Coronary artery (tissue), 2 donors: ENCODE results near the gene SPAG16.

Experiments used
- DNase-seq: peaks from one replicate; pipeline ENCODE4 v3.0.0-alpha.2; 2017; ENCODE audit warnings: low spot score
- H3K27ac ChIP-seq, 2 donors: fragments of 200-600 bp; sonication (generic); one replicate each; pipeline ENCODE4 v1.5.1; 2016 to 2019
- H3K4me3 ChIP-seq: fragments of 200-600 bp; sonication (generic); 2 replicates; pipeline ENCODE4 v1.5.1; 2016; ENCODE audit warnings: mild to moderate bottlenecking, moderate library complexity
- TF ChIP-seq, protein P1 (sequence below): fragments of 200-600 bp; sonication (generic); IDR thresholded peaks from one replicate; pipeline ENCODE4 v1.5.1; 2019; ENCODE audit warnings: antibody characterized with exemption

Gene SPAG16

DNA sequence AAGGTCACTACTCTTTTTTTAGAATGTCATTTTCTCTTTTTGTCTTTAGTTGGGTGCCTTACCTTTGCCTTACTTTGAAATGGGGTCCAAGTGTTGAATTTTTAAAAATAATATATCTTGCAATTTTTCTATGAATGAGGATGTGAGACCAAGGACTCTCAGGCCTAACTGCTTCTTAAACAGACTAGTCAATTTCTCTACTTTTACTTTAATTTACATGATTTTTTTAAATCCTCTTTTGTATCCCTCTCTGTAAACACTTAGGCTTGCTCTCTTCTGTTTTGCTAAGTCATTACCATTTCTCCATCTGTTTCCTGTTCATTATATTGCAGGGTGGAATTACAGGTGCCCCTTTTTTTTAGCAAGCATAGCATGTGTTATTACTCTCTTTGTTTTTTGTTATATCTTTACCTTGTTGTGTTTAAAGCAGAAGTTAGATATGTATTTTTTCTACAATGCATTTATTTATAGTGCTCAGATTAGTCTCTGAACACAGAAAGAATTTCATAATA, 261.8 kb downstream of the SPAG16 start:
- TF ChIP-seq, protein P1, sequence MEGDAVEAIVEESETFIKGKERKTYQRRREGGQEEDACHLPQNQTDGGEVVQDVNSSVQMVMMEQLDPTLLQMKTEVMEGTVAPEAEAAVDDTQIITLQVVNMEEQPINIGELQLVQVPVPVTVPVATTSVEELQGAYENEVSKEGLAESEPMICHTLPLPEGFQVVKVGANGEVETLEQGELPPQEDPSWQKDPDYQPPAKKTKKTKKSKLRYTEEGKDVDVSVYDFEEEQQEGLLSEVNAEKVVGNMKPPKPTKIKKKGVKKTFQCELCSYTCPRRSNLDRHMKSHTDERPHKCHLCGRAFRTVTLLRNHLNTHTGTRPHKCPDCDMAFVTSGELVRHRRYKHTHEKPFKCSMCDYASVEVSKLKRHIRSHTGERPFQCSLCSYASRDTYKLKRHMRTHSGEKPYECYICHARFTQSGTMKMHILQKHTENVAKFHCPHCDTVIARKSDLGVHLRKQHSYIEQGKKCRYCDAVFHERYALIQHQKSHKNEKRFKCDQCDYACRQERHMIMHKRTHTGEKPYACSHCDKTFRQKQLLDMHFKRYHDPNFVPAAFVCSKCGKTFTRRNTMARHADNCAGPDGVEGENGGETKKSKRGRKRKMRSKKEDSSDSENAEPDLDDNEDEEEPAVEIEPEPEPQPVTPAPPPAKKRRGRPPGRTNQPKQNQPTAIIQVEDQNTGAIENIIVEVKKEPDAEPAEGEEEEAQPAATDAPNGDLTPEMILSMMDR: no peak
- H3K27ac ChIP-seq: no peak overlapping the region
- no peak overlapping the region for H3K4me3 ChIP-seq
- DNase-seq: no peak

DNA sequence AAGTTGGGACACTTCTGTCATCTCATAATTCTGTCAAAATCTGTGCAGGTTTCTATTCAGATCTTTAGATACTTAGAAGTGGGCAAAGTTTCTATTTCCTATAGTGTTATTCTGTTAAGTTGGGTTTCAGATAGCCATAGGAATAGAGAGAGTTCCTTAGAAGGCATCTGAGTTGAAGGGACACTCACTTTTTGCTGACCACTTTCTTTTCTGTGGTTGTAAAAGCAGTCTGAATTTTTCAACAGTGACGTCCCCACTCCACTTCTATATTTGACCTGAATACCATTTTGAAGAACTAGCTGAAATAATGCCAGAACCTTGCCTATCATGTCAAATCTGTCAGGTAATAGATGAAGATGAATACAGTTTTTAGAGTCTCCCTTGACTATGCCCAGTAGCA, 267.3 kb downstream of the SPAG16 start:
- TF ChIP-seq, protein P1: no peak
- no peak overlapping the region for H3K27ac ChIP-seq
- H3K4me3 ChIP-seq: no peak overlapping the region
- no peak for DNase-seq

DNA sequence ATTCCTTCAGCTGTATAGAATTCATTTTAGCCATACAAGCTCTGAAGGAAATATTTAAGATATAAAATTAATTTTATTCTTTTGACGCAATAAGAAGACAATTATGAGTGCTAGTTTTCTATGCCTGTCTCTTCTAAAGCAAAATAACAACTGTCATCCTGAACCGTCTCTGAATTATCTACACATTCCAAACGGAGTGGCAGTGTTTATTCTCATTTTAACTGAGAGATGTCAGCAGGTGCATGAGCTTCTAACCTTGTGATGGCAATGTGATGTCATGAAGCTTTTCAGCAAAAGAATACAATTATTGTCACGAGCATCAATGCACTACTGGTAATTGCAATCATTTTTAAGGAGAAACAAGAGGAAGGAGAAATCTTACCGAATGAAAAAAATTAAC, 274.8 kb downstream of the SPAG16 start:
- H3K4me3 ChIP-seq: no peak overlapping the region
- no peak overlapping the region for H3K27ac ChIP-seq
- TF ChIP-seq, protein P1: no peak
- DNase-seq: no peak

DNA sequence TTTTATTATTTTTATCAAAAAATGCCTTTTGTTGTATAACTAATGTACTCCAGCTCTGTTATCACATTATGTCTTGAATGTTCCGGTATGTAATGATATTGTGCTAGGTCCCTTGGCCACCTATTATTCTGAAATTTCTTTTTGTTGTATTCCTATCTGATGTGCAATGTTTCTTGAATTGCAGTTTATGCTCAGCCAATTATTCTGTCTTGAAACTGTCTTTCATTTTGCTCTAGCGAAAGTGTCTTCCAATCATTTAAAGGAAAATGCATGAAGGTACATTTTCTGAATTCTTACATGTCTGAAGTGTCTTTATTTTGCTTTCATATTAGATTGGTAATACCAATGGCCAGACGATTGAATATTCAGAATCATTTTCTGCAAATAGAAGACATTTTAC, 277.5 kb downstream of the SPAG16 start:
- TF ChIP-seq, protein P1: no peak
- H3K27ac ChIP-seq: no peak overlapping the region

DNA sequence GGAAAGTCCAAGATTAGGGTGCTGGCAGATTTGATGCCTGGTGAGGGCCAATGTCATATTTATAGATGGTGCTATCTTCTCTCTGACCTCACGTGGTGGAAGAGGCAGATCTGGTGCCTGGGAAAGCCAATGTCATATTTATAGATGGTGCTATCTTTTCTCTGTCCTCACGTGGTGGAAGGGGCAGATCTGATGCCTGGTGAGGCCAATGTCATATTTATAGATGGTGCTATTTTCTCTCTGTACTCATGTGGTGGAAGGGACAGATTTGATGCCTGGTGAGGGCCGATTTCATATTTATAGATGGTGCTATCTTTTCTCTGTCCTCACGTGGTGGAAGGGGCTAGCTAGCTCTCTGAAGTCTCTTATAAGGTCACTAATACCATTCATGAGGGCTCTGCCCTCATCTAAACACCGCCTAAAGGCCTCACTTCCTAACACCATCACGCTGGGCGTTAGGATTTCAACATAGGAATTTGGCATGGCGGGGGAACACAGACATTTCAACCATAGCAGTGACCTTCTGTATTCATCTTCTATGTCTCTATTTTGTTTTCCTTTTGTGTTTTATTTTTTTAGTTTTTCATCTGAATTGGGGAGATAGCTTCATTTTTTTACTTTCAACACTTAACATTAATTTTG, 278.4 kb downstream of the SPAG16 start:
- TF ChIP-seq, protein P1: no peak
- Histone ChIP-seq H3K27ac (no peak overlapping the region), H3K4me3 (no peak overlapping the region)
- DNase-seq: no peak

More for the DNA sequence above, 277.5 kb downstream of the SPAG16 start:
- DNase-seq: no peak
- no peak overlapping the region for H3K4me3 ChIP-seq

DNA sequence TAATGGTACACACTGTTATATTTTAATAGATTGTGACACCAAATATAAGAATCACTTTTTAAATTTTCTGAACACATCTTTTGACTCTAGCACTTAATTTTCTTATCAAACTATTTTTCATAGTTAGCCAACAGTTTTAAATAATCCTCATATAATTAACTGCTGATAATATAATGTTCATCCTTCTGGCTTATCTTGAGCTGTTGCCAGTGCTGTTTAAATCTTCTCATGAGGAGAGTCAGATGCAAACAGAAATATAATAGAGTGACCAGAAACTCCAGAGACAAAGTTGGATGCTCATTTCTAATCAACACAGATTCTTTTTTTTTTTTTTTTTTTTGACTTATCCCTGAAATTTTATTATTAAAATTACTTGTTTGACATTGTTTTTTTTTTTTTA, 282.6 kb downstream of the SPAG16 start:
- no peak overlapping the region for H3K4me3 ChIP-seq
- no peak overlapping the region for H3K27ac ChIP-seq
- DNase-seq: no peak
- TF ChIP-seq, protein P1: no peak

DNA sequence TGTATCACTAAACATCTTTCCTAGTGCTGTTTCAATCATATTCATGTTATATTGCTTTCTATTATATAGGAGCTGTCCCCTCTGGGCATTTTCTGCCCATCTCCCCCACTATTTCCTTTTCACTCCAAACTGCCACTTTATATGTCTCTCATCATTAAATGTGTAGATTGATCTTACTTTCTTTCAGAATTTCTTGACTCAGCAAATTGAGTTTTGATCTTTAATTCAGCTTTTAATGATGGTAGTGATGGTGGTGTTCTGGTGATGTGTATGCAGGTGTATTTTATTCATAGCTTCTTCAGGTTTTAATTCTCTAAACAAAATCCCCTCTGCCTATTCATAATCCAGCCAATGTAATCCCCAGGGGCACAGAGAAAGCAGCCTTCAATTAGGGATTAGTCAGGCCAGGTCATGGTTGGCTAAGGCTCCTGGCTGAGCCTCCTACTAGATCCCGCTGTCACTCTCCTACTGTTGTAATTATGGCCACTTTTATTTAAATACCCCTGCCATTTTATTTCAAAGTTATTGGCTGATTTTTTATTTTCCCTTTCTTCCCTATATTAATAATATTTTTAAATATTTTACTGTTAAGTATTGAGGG, 325.4 kb downstream of the SPAG16 start:
- no peak for DNase-seq
- TF ChIP-seq, protein P1: no peak
- no peak overlapping the region for H3K27ac ChIP-seq
- no peak overlapping the region for H3K4me3 ChIP-seq
